Measurements from ENCODE around the gene PPP6R3. TPM values are rescaled to one million over a fixed set of nuclear protein-coding genes. Genes with fewer than 3 reads are reported as not detected.
A peak's percentile ranks its signal among the peaks of the same experiment; 100 is the strongest.

PPP6R3 gene
- total and polyA plus RNA-seq, 2 donors (not counting 3 experiments of a cell fraction or from before 2014, with no cell fraction given), result 31.7 to 98.8 TPM

DNA sequence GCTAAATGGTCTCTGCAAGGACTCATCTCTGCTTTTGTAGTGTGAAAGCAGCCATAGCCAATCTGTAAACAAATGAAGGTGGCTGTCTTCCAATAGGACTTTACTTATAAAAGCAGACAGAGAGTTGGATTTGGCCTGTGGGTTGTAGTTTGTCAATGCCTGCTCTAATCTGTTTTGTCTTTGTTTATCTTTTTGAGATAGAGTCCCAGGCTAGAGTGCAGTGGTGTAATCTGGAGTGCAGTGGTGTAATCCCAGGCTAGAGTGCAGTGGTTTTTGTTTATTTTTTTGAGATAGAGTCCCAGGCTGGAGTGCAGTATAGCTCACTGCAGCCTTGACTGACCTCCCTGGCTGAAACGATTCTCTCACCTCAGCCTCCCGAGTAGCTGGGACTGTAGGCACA is 8.6 kb downstream of the PPP6R3 start:
- intact Hi-C loops (cut with micrococcal nuclease), result no loop called here
- peaks cover 98% of the 10 kb centered on the region for H3K79me2 ChIP-seq (ENCODE audit: control insufficient read depth, insufficient read depth, low read length)
- POLR2A ChIA-PET, result interaction anchor here (0.6 kb wide), 1 partner anchor 16 kb away, joined by 3 read pairs; no protein-coding TSS in a partner anchor

More for the DNA sequence above, 8.6 kb downstream of the PPP6R3 start:
- no peak for DNase-seq (ENCODE audit: low read depth, low spot score)
- Histone ChIP-seq H3K27me3 (ENCODE audit: control insufficient read depth in 2 of 2, insufficient read depth in 2 of 2, low read length in 2 of 2) (no peaks in the 10 kb centered on the region), H2AFZ (ENCODE audit: low read depth, low read length) (no peak overlapping the region), H3K9ac (replicated peaks; ENCODE audit: extremely low read depth, insufficient read depth, low read length) (no peak overlapping the region), H3K27ac (ENCODE audit: insufficient read depth, low read depth, low read length) (no peak overlapping the region), H3K4me3 (replicated peaks in 1 of 3; ENCODE audit: insufficient read depth in 1 of 3, low read depth in 1 of 3, low read length in 3 of 3) (no peak overlapping the region), H4K20me1 (replicated peaks; ENCODE audit: control insufficient read depth, extremely low read depth, insufficient read depth, low read length) (peaks cover 30% of the 10 kb centered on the region), H3K4me1 (ENCODE audit: control insufficient read depth, extremely low read depth, insufficient read depth, low read length) (peaks cover 8% of the 10 kb centered on the region), H3K36me3 (ENCODE audit: control insufficient read depth in 2 of 2, extremely low read depth in 1 of 2, insufficient read depth in 2 of 2, low read length in 2 of 2) (no peaks in the 10 kb centered on the region), H3K9me3 (replicated peaks; ENCODE audit: control insufficient read depth, insufficient read depth, low read length) (no peaks in the 10 kb centered on the region), H3K9me1 (replicated peaks; ENCODE audit: control insufficient read depth, extremely low read depth, insufficient read depth, low read length) (no peaks in the 10 kb centered on the region), H3K4me2 (ENCODE audit: insufficient read depth, low read length) (no peak overlapping the region)
- no peak for TF ChIP-seq JUN (IDR thresholded peaks at IDR 0.05; ENCODE audit: borderline replicate concordance, insufficient read depth, insufficient read length, low read depth)
- TF ChIP-seq GATA2 (IDR thresholded peaks at IDR 0.05; ENCODE audit: insufficient read depth, insufficient read length, low read depth, low read length), result no peak
- no peak for TF ChIP-seq MAX (IDR thresholded peaks at IDR 0.05; ENCODE audit: insufficient read depth, insufficient read length)
- TF ChIP-seq EZH2 (IDR thresholded peaks at IDR 0.05; ENCODE audit: borderline replicate concordance, low read depth, low read length, severe bottlenecking), result no peak
- no peak for TF ChIP-seq CTCF (IDR thresholded peaks at IDR 0.05; ENCODE audit: extremely low read depth in 1 of 2, insufficient read depth in 1 of 2, low read depth in 1 of 2, low read length in 2 of 2)
- TF ChIP-seq POLR2AphosphoS5 (IDR thresholded peaks at IDR 0.05; ENCODE audit: insufficient read depth, low read depth, low read length), result no peak
- no peak for TF ChIP-seq FOS (IDR thresholded peaks at IDR 0.05; ENCODE audit: borderline replicate concordance, insufficient read depth, low read length)
- TF ChIP-seq MYC (IDR thresholded peaks at IDR 0.05; ENCODE audit: low read depth, low read length), result no peak
- no peak for TF ChIP-seq POLR2A (IDR thresholded peaks at IDR 0.05; ENCODE audit: low read depth, low read length)
- dilution Hi-C loops (cut with MboI; ENCODE audit: extremely low pct_ligation_motif_present, low sequenced_read_pairs), result no loop called here
- no TSS peak for BruUV-seq (replicated peaks)
- CTCF ChIA-PET, result no interaction called here
- peak; percentile 47 for FAIRE-seq

Measured in endothelial cell of umbilical vein (primary cell).